Testis (tissue), 3 donors: ENCODE measurements around the gene RAET1E. TPM values are rescaled to one million over a fixed set of nuclear protein-coding genes. Genes with fewer than 3 reads are reported as not detected.
"Not testable (repeated sequence)": the region's sequence is repeated elsewhere in the genome, so short reads cannot be mapped to it uniquely, and the experiment has no call there.

ENCODE experiments used
- DNase-seq: peaks from one replicate; pipeline ENCODE4 v3.0.0-alpha.2; 2019
- H3K27ac ChIP-seq, 2 donors: fragments of 200-600 bp; sonication (generic); one replicate each; pipeline ENCODE4 v1.5.1; 2019
- H3K27me3 ChIP-seq: fragments of 200-600 bp; sonication (generic); one replicate; pipeline ENCODE4 v1.5.1; 2019
- H3K36me3 ChIP-seq: fragments of 200-600 bp; sonication (generic); one replicate; pipeline ENCODE4 v1.5.1; 2017; ENCODE audit warnings: low read depth; ENCODE audit errors: missing control alignments
- H3K4me1 ChIP-seq: fragments of 200-600 bp; sonication (generic); one replicate; pipeline ENCODE4 v1.5.1; 2019
- H3K4me3 ChIP-seq, 2 donors: fragments of 200-600 bp; sonication (generic); one replicate each; pipeline ENCODE4 v1.5.1; 2017 to 2019
- H3K9me3 ChIP-seq: fragments of 200-600 bp; sonication (generic); one replicate; pipeline ENCODE4 v1.5.1; 2017
- POLR2A ChIP-seq: fragments of 450-650 bp; IDR thresholded peaks from one replicate; pipeline ENCODE4 v1.6.1; 2017; ENCODE audit warnings: antibody characterized with exemption, mild to moderate bottlenecking, moderate library complexity
- WGBS, 2 donors: methylation state at CpG; one replicate each; pipeline ENCODE4 v1.1.5; 2018; 5-methylcytosine and 5-hydroxymethylcytosine counted together
- intact Hi-C: fragments of 100-400 bp; cut with DNase I; formaldehyde crosslinking; loops from one replicate; pipeline ENCODE4 v1.15.1; 2023; ENCODE audit warnings: low total_unique reads
- polyA plus RNA-seq: library from polyadenylated mRNA; stranded (reverse); fragments of 350-450 nt; fragmentation: Illumina TruSeq; extraction: RNeasy Lipid Tissue Mini Kit (QIAGEN cat#74804); gene quantifications from one replicate; pipeline ENCODE4 v1.2.3, GENCODE V29; 2014; ENCODE audit warnings: low read depth, low replicate concordance; ENCODE audit not compliant: insufficient read depth
- total RNA-seq, 2 donors: library from RNA; depleted of rRNA; stranded (reverse); fragments of >200 nt; gene quantifications; one replicate each; pipeline ENCODE4 v1.2.3, GENCODE V29; 2016
- TF ChIP-seq, protein P1 (sequence below), 3 experiments: fragments of 450-650 bp in 2 of 3; fragments of 200-600 bp in 1 of 3; sonication (generic) in 1 of 3; IDR thresholded peaks; one replicate each; pipeline ENCODE4 v1.5.1; 2016 to 2019; ENCODE audit warnings: antibody characterized with exemption in 3 of 3, mild to moderate bottlenecking in 2 of 3, moderate library complexity in 1 of 3

Gene RAET1E
- total and polyA plus RNA-seq, 3 donors from 2014 or later: 0.30 to 0.31 (median 0.31) TPM

DNA sequence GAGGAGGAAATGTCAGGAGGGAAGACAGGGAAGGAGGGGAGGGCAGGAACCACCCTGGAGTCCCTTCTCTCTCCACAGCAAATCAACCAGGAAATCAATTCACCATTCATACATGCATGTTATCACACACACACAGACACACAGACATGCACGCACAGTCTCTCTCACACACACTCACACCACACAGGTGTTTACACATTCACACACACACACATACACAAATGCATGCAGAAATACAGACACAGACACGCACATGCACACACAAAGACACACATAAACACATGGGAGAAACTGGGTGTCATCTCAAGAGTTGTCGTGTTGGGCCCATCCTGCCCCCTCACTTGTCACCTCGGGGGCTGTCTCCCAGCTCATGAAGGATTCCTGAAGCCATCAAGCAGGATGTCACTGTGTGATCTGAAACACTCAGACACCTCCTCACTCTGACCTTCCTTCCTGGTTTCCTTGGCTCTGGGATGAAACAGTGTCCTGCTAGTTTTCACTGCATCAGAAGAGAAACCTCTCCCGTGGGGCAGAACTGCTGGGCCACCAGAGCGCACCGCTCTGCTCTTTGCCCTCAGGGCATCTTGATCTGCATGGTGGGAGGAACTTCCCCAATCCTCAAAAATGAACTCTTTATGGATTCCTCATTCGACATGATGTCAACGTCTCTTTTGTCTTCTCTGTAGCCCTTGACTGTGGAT, 15.8 kb upstream of the RAET1E start:
- Histone ChIP-seq H3K4me3 (no peak overlapping the region), H3K27me3 (no peaks in the 10 kb centered on the region), H3K27ac (no peak overlapping the region), H3K36me3 (no peaks in the 10 kb centered on the region), H3K9me3 (no peaks in the 10 kb centered on the region), H3K4me1 (no peaks in the 10 kb centered on the region)
- 83 to 85% methylated on average over 8 to 9 of the region's 9 CpGs for WGBS, 2 donors
- TF ChIP-seq, protein P1, sequence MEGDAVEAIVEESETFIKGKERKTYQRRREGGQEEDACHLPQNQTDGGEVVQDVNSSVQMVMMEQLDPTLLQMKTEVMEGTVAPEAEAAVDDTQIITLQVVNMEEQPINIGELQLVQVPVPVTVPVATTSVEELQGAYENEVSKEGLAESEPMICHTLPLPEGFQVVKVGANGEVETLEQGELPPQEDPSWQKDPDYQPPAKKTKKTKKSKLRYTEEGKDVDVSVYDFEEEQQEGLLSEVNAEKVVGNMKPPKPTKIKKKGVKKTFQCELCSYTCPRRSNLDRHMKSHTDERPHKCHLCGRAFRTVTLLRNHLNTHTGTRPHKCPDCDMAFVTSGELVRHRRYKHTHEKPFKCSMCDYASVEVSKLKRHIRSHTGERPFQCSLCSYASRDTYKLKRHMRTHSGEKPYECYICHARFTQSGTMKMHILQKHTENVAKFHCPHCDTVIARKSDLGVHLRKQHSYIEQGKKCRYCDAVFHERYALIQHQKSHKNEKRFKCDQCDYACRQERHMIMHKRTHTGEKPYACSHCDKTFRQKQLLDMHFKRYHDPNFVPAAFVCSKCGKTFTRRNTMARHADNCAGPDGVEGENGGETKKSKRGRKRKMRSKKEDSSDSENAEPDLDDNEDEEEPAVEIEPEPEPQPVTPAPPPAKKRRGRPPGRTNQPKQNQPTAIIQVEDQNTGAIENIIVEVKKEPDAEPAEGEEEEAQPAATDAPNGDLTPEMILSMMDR (IDR thresholded peaks at IDR 0.05): no peak
- no peak for TF ChIP-seq POLR2A
- DNase-seq: no peak
- intact Hi-C loops: no loop called here

DNA sequence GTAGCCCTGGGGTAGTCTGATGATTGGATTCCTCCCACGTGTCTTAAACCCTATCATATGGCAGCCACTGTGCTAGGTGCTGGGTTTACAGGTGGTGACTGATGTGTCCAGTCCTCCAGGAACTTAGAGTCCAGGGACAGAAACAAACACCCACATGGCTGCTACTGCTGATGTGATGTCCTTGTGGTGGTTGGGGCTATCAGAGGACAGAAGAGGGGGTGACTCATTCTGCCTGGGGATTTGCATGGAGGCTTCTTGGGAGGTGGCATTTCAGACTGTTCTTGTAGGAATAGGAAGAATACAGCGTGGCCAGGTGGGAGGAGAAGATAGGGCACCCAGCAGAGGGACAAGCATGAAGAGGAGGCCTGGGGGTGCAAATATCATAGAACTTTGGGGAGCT, 15.2 kb upstream of the RAET1E start:
- H3K27ac ChIP-seq: no peak overlapping the region
- WGBS, 2 donors: 71 to 79% methylated on average over 2 of the region's 2 CpGs
- H3K9me3 ChIP-seq: no peaks in the 10 kb centered on the region
- H3K4me3 ChIP-seq: no peak overlapping the region
- H3K4me1 ChIP-seq: no peaks in the 10 kb centered on the region
- intact Hi-C loops: no loop called here
- no peak for DNase-seq
- TF ChIP-seq, protein P1 (IDR thresholded peaks at IDR 0.05): no peak
- TF ChIP-seq POLR2A: no peak
- H3K36me3 ChIP-seq: no peaks in the 10 kb centered on the region
- H3K27me3 ChIP-seq: no peaks in the 10 kb centered on the region

DNA sequence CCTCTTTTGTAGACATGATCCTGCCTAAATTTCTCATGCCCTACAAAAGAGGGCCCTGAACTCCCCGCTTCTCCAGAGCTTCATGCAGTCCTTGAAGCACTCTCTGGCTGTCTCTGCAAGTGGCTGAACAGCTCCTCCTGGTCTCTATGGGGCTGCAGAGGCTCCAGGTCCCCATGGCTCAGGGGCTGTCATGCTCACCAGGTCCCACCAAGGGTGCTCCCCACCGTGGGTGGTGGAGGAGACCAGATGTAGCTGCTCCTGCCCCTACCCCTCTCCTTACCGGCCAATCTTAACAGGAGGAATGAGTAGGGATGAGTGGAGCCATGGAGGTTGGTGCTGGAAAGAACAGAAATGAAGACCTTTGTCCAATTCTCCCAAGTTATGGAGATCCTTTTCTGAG, 14.8 kb upstream of the RAET1E start:
- WGBS, 2 donors: 77 to 84% methylated on average over 2 to 3 of the region's 3 CpGs
- H3K4me3 ChIP-seq, H3K9me3 ChIP-seq, H3K27me3 ChIP-seq, H3K36me3 ChIP-seq, intact Hi-C loops, DNase-seq, H3K4me1 ChIP-seq, H3K27ac ChIP-seq: not testable (repeated sequence)

DNA sequence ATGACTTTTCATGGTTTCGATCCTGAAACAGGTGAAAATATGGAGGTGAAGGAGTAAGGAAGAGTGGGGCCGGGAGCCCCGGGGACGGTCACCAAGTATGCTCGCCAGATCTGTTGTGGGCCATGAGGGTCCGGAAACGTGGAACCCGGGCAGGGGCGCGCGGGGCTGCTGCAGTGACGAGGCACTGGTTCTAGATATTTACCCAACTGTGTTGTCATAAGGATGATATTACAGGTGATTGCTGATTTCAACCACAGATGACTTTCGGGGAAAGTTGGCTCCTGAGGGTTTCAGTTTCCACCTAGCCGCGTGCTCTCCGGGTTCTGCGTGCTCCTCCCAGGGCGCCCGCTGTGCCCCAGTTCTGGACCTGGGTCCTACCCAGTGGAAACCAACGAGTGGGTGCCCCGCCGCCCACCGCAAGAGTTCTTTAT, 12.8 kb upstream of the RAET1E start:
- Histone ChIP-seq H3K36me3 (no peaks in the 10 kb centered on the region), H3K27ac (no peak overlapping the region), H3K9me3 (no peaks in the 10 kb centered on the region), H3K27me3 (no peaks in the 10 kb centered on the region), H3K4me1 (no peaks in the 10 kb centered on the region), H3K4me3 (no peak overlapping the region)
- TF ChIP-seq, protein P1 (IDR thresholded peaks at IDR 0.05): no peak
- no peak for TF ChIP-seq POLR2A
- DNase-seq: no peak
- 84 to 90% methylated on average over 22 to 23 of the region's 23 CpGs for WGBS, 2 donors
- intact Hi-C loops: no loop called here

DNA sequence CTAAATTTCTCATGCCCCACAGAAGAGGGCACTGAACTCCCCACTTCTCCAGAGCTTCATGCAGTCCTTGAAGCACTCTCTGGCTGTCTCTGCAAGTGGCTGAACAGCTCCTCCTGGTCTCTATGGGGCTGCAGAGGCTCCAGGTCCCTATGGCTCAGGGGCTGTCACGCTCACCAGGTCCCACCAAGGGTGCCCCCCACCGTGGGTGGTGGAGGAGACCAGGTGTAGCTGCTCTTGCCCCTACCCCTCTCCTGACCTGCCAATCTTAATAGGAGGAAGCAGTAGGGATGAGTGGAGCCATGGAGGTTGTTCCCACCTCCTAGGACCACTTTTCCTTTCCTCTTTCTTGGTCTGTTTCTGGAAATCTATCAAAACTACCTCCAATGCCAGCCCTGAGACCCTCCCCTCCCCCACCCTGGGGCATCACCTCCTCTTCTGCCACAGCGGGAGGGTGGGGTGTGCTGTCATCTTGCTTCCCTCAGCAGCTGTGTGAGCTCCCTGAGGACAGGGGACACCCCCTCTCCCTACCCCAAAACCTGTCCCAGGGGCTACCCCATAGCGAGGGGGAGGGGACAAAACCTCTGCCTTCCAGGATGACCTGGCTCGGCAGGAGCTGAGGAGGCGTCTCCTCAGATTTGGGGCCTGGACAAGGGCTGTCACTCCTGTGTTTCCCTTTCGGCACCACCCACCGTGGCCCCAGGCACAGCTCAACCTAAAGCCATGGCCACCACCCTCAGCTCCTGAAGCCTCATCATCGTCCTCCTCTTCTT, 12.0 kb upstream of the RAET1E start:
- DNase-seq: no peak
- Histone ChIP-seq H3K36me3 (no peaks in the 10 kb centered on the region), H3K4me3 (no peak overlapping the region), H3K27ac (no peak overlapping the region), H3K27me3 (no peaks in the 10 kb centered on the region), H3K4me1 (no peaks in the 10 kb centered on the region), H3K9me3 (no peaks in the 10 kb centered on the region)
- TF ChIP-seq POLR2A: no peak
- TF ChIP-seq, protein P1 (IDR thresholded peaks at IDR 0.05): no peak
- WGBS, 2 donors: 89 to 92% methylated on average over 8 to 9 of the region's 9 CpGs
- intact Hi-C loops: no loop called here

DNA sequence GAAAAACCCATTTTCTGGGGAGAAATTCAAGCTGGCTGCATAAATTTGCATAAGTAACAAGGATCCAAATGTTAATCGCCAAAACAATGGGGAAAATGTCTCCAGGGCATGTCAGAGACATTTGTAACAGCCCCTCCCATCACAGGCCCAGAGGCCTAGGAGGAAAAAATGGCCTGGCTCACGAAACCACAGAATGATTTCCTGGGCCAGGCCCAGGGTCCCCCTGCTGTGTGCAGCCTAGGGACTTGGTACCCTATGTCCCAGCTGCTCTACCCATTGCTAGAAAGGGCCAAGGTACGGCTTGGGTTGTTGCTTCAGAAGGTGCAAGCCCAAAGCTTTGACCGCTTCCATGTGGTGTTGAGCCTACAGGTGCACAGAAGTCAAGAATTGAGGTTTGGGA, 10.6 kb upstream of the RAET1E start:
- H3K27me3 ChIP-seq, H3K9me3 ChIP-seq, intact Hi-C loops, H3K27ac ChIP-seq, H3K4me3 ChIP-seq, H3K4me1 ChIP-seq, DNase-seq, H3K36me3 ChIP-seq: not testable (repeated sequence)
- WGBS, 2 donors: 54 to 74% methylated on average over 3 to 4 of the region's 4 CpGs
